Measurements from ENCODE around the gene PARD3B. TPM values are rescaled to one million over a fixed set of nuclear protein-coding genes. Genes with fewer than 3 reads are reported as not detected.

PARD3B gene
- total RNA-seq, 1 experiment from 2014 or later: 10.1 TPM

DNA sequence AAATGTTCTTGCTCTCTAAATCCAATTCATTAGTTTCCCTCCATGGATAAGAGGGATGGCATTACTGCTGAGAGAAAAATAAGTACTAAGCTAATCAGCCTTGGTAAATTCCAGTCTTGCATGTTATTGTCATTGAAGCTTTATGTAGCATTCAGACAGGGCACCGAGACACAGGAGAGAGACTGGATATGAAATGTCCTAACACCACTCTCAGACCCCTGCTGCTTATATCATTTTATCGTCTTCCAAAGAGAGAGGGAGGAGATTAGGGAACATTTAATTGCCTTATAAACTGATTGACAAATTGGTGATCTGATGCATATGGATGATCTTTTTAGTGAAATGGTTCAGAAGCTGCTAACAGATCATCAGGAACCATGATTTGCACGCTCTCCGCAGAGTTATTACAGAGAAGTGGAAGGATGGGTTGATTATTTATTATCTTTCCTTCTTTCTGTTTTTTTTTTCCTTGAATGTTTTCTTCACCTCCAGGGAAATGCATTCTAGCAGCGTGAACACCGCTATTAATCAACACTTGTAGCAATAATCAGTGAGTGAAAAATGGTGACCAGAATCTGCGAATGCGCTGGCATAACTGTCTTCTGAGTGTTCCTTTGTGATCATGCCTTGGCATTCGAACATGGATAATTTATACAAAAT, 986.3 kb downstream of the PARD3B start:
- no peak overlapping the region for H3K27ac Mint-ChIP-seq (ENCODE audit: unreplicated experiment)
- intact Hi-C loops (cut with micrococcal nuclease; ENCODE audit: unreplicated experiment): no loop called here
- BruUV-seq (replicated peaks): no TSS peak
- H3K4me3 Mint-ChIP-seq (ENCODE audit: low read depth, unreplicated experiment): no peak overlapping the region
- no peaks in the 10 kb centered on the region for H3K4me1 Mint-ChIP-seq (ENCODE audit: low read depth, unreplicated experiment)
- CTCF ChIA-PET: no interaction called here
- no peaks in the 10 kb centered on the region for H3K27me3 Mint-ChIP-seq (ENCODE audit: unreplicated experiment)
- TF ChIP-seq, protein P1, sequence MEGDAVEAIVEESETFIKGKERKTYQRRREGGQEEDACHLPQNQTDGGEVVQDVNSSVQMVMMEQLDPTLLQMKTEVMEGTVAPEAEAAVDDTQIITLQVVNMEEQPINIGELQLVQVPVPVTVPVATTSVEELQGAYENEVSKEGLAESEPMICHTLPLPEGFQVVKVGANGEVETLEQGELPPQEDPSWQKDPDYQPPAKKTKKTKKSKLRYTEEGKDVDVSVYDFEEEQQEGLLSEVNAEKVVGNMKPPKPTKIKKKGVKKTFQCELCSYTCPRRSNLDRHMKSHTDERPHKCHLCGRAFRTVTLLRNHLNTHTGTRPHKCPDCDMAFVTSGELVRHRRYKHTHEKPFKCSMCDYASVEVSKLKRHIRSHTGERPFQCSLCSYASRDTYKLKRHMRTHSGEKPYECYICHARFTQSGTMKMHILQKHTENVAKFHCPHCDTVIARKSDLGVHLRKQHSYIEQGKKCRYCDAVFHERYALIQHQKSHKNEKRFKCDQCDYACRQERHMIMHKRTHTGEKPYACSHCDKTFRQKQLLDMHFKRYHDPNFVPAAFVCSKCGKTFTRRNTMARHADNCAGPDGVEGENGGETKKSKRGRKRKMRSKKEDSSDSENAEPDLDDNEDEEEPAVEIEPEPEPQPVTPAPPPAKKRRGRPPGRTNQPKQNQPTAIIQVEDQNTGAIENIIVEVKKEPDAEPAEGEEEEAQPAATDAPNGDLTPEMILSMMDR (IDR thresholded peaks at IDR 0.05; ENCODE audit: unreplicated experiment): no peak
- no peaks in the 10 kb centered on the region for H3K36me3 Mint-ChIP-seq (ENCODE audit: insufficient read depth, unreplicated experiment)
- DNase-seq: no peak
- no peaks in the 10 kb centered on the region for H3K9me3 Mint-ChIP-seq (ENCODE audit: low read depth, unreplicated experiment)

DNA sequence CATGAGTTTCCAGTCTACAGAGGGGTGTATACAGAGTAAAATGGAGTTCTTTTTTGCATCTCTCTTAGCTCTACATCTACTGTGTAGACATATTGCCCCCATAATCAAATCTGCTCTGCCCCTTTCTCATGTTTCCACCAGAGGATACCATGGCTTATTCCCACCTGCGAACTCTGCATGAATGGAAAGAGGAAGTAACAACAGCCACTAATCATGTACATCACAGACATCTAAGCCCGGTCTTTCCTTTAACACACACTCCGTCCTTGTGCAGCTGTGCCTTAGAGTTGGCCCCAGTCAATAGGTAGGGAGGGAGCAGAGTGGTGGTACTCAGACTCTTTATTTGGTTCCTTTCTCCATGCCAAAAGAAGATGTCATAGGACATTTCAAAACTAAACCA, 989.7 kb downstream of the PARD3B start:
- Mint-ChIP-seq H3K4me1 (ENCODE audit: low read depth, unreplicated experiment) (no peaks in the 10 kb centered on the region), H3K36me3 (ENCODE audit: insufficient read depth, unreplicated experiment) (no peaks in the 10 kb centered on the region), H3K4me3 (ENCODE audit: low read depth, unreplicated experiment) (no peak overlapping the region), H3K27me3 (ENCODE audit: unreplicated experiment) (no peaks in the 10 kb centered on the region), H3K9me3 (ENCODE audit: low read depth, unreplicated experiment) (no peaks in the 10 kb centered on the region), H3K27ac (ENCODE audit: unreplicated experiment) (no peak overlapping the region)
- TF ChIP-seq, protein P1 (IDR thresholded peaks at IDR 0.05; ENCODE audit: unreplicated experiment): no peak
- CTCF ChIA-PET: no interaction called here
- no peak for DNase-seq
- BruUV-seq (replicated peaks): no TSS peak
- intact Hi-C loops (cut with micrococcal nuclease; ENCODE audit: unreplicated experiment): no loop called here

DNA sequence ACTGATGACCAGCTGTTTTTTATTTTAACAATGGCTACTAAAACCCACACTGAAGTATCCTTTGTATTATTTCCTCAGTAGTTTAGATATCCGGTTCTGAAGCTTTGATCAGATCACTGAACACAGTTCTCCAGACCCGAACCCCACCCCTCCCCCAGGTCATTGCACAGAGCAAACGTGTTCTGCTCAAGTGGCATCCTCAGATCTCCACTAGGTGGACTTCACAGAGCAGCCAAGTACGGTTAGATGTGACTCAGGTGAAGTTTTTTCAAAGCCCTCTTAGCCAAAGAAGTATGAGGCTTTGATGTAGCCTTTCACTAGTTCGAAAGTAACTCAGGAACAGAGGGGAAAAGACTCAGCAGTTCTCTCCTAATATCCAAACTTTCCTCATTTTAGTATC, 994.3 kb downstream of the PARD3B start:
- H3K27ac Mint-ChIP-seq (ENCODE audit: unreplicated experiment): no peak overlapping the region
- BruUV-seq (replicated peaks): no TSS peak
- CTCF ChIA-PET: interaction anchor here (0.6 kb wide), 1 partner anchor 1342 kb away, joined by 5 read pairs; no protein-coding TSS in a partner anchor
- no peaks in the 10 kb centered on the region for H3K4me1 Mint-ChIP-seq (ENCODE audit: low read depth, unreplicated experiment)
- TF ChIP-seq, protein P1 (IDR thresholded peaks at IDR 0.05; ENCODE audit: unreplicated experiment): no peak
- DNase-seq: no peak
- no peaks in the 10 kb centered on the region for H3K27me3 Mint-ChIP-seq (ENCODE audit: unreplicated experiment)
- no peak overlapping the region for H3K4me3 Mint-ChIP-seq (ENCODE audit: low read depth, unreplicated experiment)
- H3K36me3 Mint-ChIP-seq (ENCODE audit: insufficient read depth, unreplicated experiment): no peaks in the 10 kb centered on the region
- intact Hi-C loops (cut with micrococcal nuclease; ENCODE audit: unreplicated experiment): no loop called here
- H3K9me3 Mint-ChIP-seq (ENCODE audit: low read depth, unreplicated experiment): no peaks in the 10 kb centered on the region

DNA sequence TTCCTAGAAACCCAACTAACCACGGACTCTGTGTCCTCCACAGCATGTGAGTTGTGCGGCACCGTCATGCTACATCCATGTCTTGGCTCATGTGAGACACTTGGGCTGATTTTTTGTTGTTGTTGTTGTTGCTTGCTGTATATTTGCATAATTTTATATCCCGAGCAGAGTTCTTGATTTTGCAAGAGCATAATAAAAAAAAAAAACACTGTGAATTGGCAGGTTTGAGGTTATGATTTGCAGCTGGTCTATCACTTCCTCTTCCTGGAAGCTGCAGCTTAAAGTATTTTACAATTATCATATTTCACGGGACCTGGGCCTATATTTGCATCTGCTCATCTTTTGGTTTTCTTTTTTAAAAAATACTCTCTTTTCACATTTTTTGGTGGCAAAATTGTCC, 994.8 kb downstream of the PARD3B start:
- CTCF ChIA-PET: no interaction called here
- Mint-ChIP-seq H3K27ac (ENCODE audit: unreplicated experiment) (no peak overlapping the region), H3K4me1 (ENCODE audit: low read depth, unreplicated experiment) (no peaks in the 10 kb centered on the region), H3K36me3 (ENCODE audit: insufficient read depth, unreplicated experiment) (no peaks in the 10 kb centered on the region), H3K9me3 (ENCODE audit: low read depth, unreplicated experiment) (no peaks in the 10 kb centered on the region), H3K27me3 (ENCODE audit: unreplicated experiment) (no peaks in the 10 kb centered on the region), H3K4me3 (ENCODE audit: low read depth, unreplicated experiment) (no peak overlapping the region)
- TF ChIP-seq, protein P1 (IDR thresholded peaks at IDR 0.05; ENCODE audit: unreplicated experiment): no peak
- no peak for DNase-seq
- intact Hi-C loops (cut with micrococcal nuclease; ENCODE audit: unreplicated experiment): no loop called here
- no TSS peak for BruUV-seq (replicated peaks)
